Caco-2 (cell line): ENCODE measurements around the gene GALK1. TPM values are rescaled to one million over a fixed set of nuclear protein-coding genes. Genes with fewer than 3 reads are reported as not detected.
A peak's percentile ranks its signal among the peaks of the same experiment; 100 is the strongest.

Experiments used
- BruUV-seq: library from RNA; stranded (reverse); fragments of 400-500 nt; replicated peaks from 2 replicates; lab custom pipeline; 2021; lab: Mats Ljungman, UMichigan
- CTCF ChIA-PET: fragments of 300-600 bp; sonication (Branson Sonifier 250); formaldehyde crosslinking; loops from one replicate; lab custom pipeline; 2022; ENCODE audit warnings: antibody characterized with exemption; lab: Charles Lee
- POLR2A ChIA-PET: fragments of 300-600 bp; sonication (Branson Sonifier 250); formaldehyde crosslinking; loops from one replicate; lab custom pipeline; 2022; ENCODE audit warnings: antibody characterized with exemption; lab: Charles Lee
- DNase-seq, 2 experiments: peaks; one replicate each; pipeline versions ENCODE4 v3.0.0 to v3.0.0-alpha.2; 2020 to 2022
- H3K27me3 ChIP-seq: replicated peaks from 2 replicates; pipeline ENCODE4 v1.6.0; 2011; ENCODE audit warnings: low read length; ENCODE audit not compliant: control insufficient read depth, insufficient read depth
- H3K36me3 ChIP-seq: 2 replicates; pipeline ENCODE4 v1.5.1; 2011; ENCODE audit warnings: low read length; ENCODE audit not compliant: control insufficient read depth, insufficient read depth
- H3K4me1 ChIP-seq: fragments of 250-450 bp; sonication (Bioruptor Pico); 2 replicates; pipeline ENCODE4 v1.5.1; 2020; ENCODE audit warnings: mild to moderate bottlenecking
- H3K4me3 ChIP-seq: 2 replicates; pipeline ENCODE4 v1.5.1; 2011; ENCODE audit warnings: low read depth, mild to moderate bottlenecking, control low read depth, low read length
- H3K9me3 ChIP-seq: fragments of 250-450 bp; sonication (Bioruptor Pico); 2 replicates; pipeline ENCODE4 v1.5.1; 2020; ENCODE audit warnings: mild to moderate bottlenecking, moderate library complexity
- H3K27ac Mint-ChIP-seq: one replicate; pipeline ENCODE4 v1.8.0; 2022; ENCODE audit warnings: mixed read lengths; ENCODE audit not compliant: unreplicated experiment
- H3K27me3 Mint-ChIP-seq: one replicate; pipeline ENCODE4 v1.8.0; 2022; ENCODE audit warnings: mixed read lengths; ENCODE audit not compliant: insufficient read depth, unreplicated experiment
- H3K36me3 Mint-ChIP-seq: one replicate; pipeline ENCODE4 v1.8.0; 2022; ENCODE audit warnings: mild to moderate bottlenecking, mixed read lengths; ENCODE audit not compliant: insufficient read depth, unreplicated experiment
- H3K4me1 Mint-ChIP-seq: one replicate; pipeline ENCODE4 v1.8.0; 2022; ENCODE audit warnings: low read depth, mixed read lengths; ENCODE audit not compliant: unreplicated experiment
- H3K4me3 Mint-ChIP-seq: one replicate; pipeline ENCODE4 v1.8.0; 2022; ENCODE audit warnings: mild to moderate bottlenecking, moderate library complexity, mixed read lengths; ENCODE audit not compliant: unreplicated experiment
- H3K9me3 Mint-ChIP-seq: one replicate; pipeline ENCODE4 v1.8.0; 2022; ENCODE audit warnings: mixed read lengths; ENCODE audit not compliant: unreplicated experiment
- intact Hi-C: fragments of 100-400 bp; cut with micrococcal nuclease; formaldehyde crosslinking; loops from one replicate; pipeline ENCODE4 v1.10.0; 2022; ENCODE audit not compliant: unreplicated experiment
- total RNA-seq: library from RNA; stranded (reverse); gene quantifications from 2 replicates; pipeline ENCODE4 v1.2.3, GENCODE V29; 2022
- TF ChIP-seq, protein P1 (sequence below), 2 experiments: fragments of 200-600 bp in 1 of 2; IDR thresholded peaks; 1 replicate in 1 of 2; 2 replicates in 1 of 2; pipeline versions ENCODE4 v1.5.1 to v1.8.0; 2011 to 2022; ENCODE audit warnings: antibody characterized with exemption in 1 of 2, control low read depth in 1 of 2, inconsistent platforms in 1 of 2, low read depth in 1 of 2, low read length in 1 of 2, mild to moderate bottlenecking in 1 of 2, moderate library complexity in 1 of 2; ENCODE audit not compliant: insufficient read depth in 1 of 2, severe bottlenecking in 1 of 2, unreplicated experiment in 1 of 2

Gene GALK1
- total RNA-seq, 1 experiment from 2014 or later, result 41.1 TPM

GRCh38 chr17:75759457-75759856, 5.5 kb downstream of the GALK1 start:
- Mint-ChIP-seq H3K27me3 (no peaks in the 10 kb centered on the region), H3K4me1 (peaks cover 18% of the 10 kb centered on the region), H3K9me3 (no peaks in the 10 kb centered on the region), H3K36me3 (peaks cover 30% of the 10 kb centered on the region), H3K4me3 (no peak overlapping the region), H3K27ac (peak overlapping the region; percentile 27)
- intact Hi-C loops, result no loop called here
- no peaks in the 10 kb centered on the region for H3K9me3 ChIP-seq
- no peak for DNase-seq
- no peaks in the 10 kb centered on the region for H3K27me3 ChIP-seq
- H3K4me1 ChIP-seq, result peaks cover 29% of the 10 kb centered on the region
- no TSS peak for BruUV-seq
- peaks cover 2% of the 10 kb centered on the region for H3K36me3 ChIP-seq
- POLR2A ChIA-PET, result interaction anchor here (1.0 to 1.1 kb wide), 2 partner anchors 21 to 313 kb away, joined by 3 to 4 read pairs; partner anchors contain the start of gene SRP68
- CTCF ChIA-PET, result interaction anchor here (0.7 to 3.0 kb wide), 6 partner anchors 10 to 96 kb away, joined by 3 to 20 read pairs (median 4); partner anchors contain the start of gene WBP2
- no peak overlapping the region for H3K4me3 ChIP-seq
- TF ChIP-seq, protein P1, sequence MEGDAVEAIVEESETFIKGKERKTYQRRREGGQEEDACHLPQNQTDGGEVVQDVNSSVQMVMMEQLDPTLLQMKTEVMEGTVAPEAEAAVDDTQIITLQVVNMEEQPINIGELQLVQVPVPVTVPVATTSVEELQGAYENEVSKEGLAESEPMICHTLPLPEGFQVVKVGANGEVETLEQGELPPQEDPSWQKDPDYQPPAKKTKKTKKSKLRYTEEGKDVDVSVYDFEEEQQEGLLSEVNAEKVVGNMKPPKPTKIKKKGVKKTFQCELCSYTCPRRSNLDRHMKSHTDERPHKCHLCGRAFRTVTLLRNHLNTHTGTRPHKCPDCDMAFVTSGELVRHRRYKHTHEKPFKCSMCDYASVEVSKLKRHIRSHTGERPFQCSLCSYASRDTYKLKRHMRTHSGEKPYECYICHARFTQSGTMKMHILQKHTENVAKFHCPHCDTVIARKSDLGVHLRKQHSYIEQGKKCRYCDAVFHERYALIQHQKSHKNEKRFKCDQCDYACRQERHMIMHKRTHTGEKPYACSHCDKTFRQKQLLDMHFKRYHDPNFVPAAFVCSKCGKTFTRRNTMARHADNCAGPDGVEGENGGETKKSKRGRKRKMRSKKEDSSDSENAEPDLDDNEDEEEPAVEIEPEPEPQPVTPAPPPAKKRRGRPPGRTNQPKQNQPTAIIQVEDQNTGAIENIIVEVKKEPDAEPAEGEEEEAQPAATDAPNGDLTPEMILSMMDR (IDR thresholded peaks at IDR 0.05; ENCODE audit: insufficient read depth in 1 of 2, low read depth in 1 of 2, low read length in 1 of 2, severe bottlenecking in 1 of 2, unreplicated experiment in 1 of 2), result no peak

DNA sequence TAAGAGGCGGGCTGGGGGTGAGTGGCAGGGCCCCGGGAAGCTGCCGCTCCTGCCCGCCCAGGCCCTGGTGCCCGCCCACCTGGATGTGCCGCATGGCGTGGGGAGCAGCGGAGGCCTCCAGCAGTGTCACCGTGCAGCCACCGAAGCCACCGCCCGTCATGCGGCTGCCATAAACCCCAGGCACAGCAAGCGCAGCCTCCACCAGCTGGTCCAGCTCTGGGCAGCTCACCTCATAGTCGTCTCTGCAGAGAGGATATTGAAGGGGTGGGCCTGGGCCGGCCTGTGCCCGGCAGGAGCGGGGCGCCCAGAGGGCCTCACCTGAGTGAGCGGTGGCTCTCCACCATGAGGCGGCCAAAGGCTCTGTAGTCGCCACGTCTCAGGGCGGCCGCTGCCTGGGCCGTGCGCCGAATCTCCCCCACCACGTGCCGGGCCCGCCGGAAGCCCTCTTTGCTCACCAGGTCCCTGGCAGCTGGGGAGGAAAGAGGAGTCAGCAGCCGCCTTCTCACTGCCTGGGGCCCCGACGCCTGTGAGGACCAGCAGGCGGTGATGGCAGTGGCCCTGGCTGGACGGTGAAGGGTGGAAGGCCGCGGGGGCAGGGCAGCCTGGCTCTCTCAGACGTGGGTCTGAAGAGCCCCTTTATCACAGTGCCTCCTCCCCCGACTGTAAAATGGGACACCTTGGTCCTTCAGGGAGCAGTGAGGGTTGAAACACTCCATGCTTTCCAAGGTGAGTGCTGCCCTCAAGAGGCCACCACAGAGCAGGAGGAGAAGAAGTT, 6.7 kb downstream of the GALK1 start:
- Histone ChIP-seq H3K9me3 (no peaks in the 10 kb centered on the region), H3K27me3 (no peaks in the 10 kb centered on the region), H3K36me3 (peaks cover 3% of the 10 kb centered on the region), H3K4me3 (no peak overlapping the region), H3K4me1 (peaks cover 20% of the 10 kb centered on the region)
- Mint-ChIP-seq H3K4me1 (peaks cover 18% of the 10 kb centered on the region), H3K36me3 (peaks cover 30% of the 10 kb centered on the region), H3K27me3 (no peaks in the 10 kb centered on the region), H3K27ac (peak overlapping the region; percentile 27), H3K9me3 (no peaks in the 10 kb centered on the region), H3K4me3 (no peak overlapping the region)
- intact Hi-C loops, result no loop called here
- ChIA-PET CTCF (no interaction called here), POLR2A (interaction anchor here (0.5 kb wide), 1 partner anchor 14 kb away, joined by 3 read pairs; no protein-coding TSS in a partner anchor)
- no TSS peak for BruUV-seq
- TF ChIP-seq, protein P1 (IDR thresholded peaks at IDR 0.05; ENCODE audit: insufficient read depth in 1 of 2, low read depth in 1 of 2, low read length in 1 of 2, severe bottlenecking in 1 of 2, unreplicated experiment in 1 of 2), result peak; percentile 35 to 45
- peak in 1 of 2 experiments; percentile 42 for DNase-seq

DNA sequence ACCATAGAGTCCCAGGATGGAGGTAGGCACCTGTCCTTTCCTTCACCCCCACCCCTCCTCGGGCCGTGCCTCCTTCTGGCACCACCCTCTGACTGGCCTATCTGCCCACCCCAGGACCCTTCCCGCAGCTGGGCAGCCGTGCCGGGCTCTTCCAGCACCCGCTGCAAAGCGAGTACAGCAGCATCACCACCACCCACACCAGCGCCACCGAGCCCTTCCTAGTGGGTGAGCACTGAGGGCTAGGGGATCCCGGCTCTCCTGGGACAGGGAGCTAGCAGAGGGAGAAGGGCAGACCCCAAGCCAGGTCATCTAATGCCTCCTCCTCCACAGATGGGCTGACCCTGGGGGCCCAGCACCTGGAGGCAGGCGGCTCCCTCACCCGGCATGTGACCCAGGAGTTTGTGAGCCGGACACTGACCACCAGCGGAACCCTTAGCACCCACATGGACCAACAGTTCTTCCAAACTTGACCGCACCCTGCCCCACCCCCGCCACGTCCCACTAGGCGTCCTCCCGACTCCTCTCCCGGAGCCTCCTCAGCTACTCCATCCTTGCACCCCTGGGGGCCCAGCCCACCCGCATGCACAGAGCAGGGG, 7.8 kb downstream of the GALK1 start:
- no peak overlapping the region for H3K4me3 Mint-ChIP-seq
- H3K27me3 Mint-ChIP-seq, result no peaks in the 10 kb centered on the region
- TSS peak; percentile 52 for BruUV-seq
- Histone ChIP-seq H3K4me1 (peaks cover 20% of the 10 kb centered on the region), H3K9me3 (no peaks in the 10 kb centered on the region), H3K4me3 (no peak overlapping the region), H3K27me3 (no peaks in the 10 kb centered on the region), H3K36me3 (peaks cover 3% of the 10 kb centered on the region; the same call in 1 of the 2 replicates)
- no peak for DNase-seq
- ChIA-PET CTCF (interaction anchor here (0.5 to 1.3 kb wide), 2 partner anchors 9 to 129 kb away, joined by 4 read pairs; no protein-coding TSS in a partner anchor), POLR2A (no interaction called here)
- peaks cover 13% of the 10 kb centered on the region for H3K4me1 Mint-ChIP-seq
- intact Hi-C loops, result no loop called here
- TF ChIP-seq, protein P1 (IDR thresholded peaks at IDR 0.05; ENCODE audit: insufficient read depth in 1 of 2, low read depth in 1 of 2, low read length in 1 of 2, severe bottlenecking in 1 of 2, unreplicated experiment in 1 of 2), result no peak
- H3K36me3 Mint-ChIP-seq, result peaks cover 26% of the 10 kb centered on the region
- H3K9me3 Mint-ChIP-seq, result no peaks in the 10 kb centered on the region
- no peak overlapping the region for H3K27ac Mint-ChIP-seq
